Measurements from ENCODE around the gene MAP4K4. TPM values are rescaled to one million over a fixed set of nuclear protein-coding genes. Genes with fewer than 3 reads are reported as not detected.

The MAP4K4 gene
- total RNA-seq, 1 experiment from 2014 or later: 132 TPM

- Histone ChIP-seq H2BK12ac (ENCODE audit: insufficient read length, low read depth, low read length) (no peak overlapping the region), H2BK20ac (ENCODE audit: low read depth, low read length, poor library complexity, severe bottlenecking) (no peak overlapping the region), H3K23me2 (ENCODE audit: insufficient read length, low read depth, low read length, poor library complexity, severe bottlenecking) (no peaks in the 10 kb centered on the region), H3K79me1 (ENCODE audit: insufficient read depth, low read depth, low read length, poor library complexity, severe bottlenecking) (peaks cover 6% of the 10 kb centered on the region), H3K23ac (ENCODE audit: insufficient read length, low read depth, low read length) (no peak overlapping the region), H3K4ac (ENCODE audit: low read depth, low read length) (no peak overlapping the region), H4K8ac (replicated peaks; ENCODE audit: insufficient read length, low read depth, low read length) (no peak overlapping the region), H3K9me3 (ENCODE audit: control insufficient read depth, low read depth, low read length) (no peaks in the 10 kb centered on the region), H3K14ac (ENCODE audit: insufficient read depth, low read length) (no peak overlapping the region), H4K91ac (ENCODE audit: insufficient read length, low read depth, low read length) (no peak overlapping the region), H3K79me2 (ENCODE audit: insufficient read depth, low read length) (peaks cover 51% of the 10 kb centered on the region; the same call in 1 of the 2 replicates), H3K4me2 (ENCODE audit: insufficient read depth, insufficient read length, low read length) (no peak overlapping the region), H2BK5ac (ENCODE audit: insufficient read length, low read length) (no peak overlapping the region), H3T11ph (ENCODE audit: low read length) (no peak overlapping the region), H3K27me3 (ENCODE audit: insufficient read depth, low read length) (no peaks in the 10 kb centered on the region), H3K18ac (ENCODE audit: insufficient read length, low read depth, low read length) (no peak overlapping the region), H3K56ac (ENCODE audit: insufficient read length, low read depth, low read length) (no peak overlapping the region), H2AFZ (ENCODE audit: low read length) (no peak overlapping the region), H3K9ac (ENCODE audit: extremely low read depth, insufficient read length, low read length) (no peak overlapping the region), H4K5ac (ENCODE audit: insufficient read length, low read depth, low read length) (no peak overlapping the region), H2BK15ac (ENCODE audit: low read depth, low read length) (no peak overlapping the region), H2BK120ac (ENCODE audit: low read depth, low read length, poor library complexity, severe bottlenecking) (no peak overlapping the region), H2AK5ac (ENCODE audit: insufficient read length, low read length) (no peak overlapping the region), H3K4me1 (ENCODE audit: insufficient read depth, low read length) (peaks cover 10% of the 10 kb centered on the region), H3K27ac (ENCODE audit: insufficient read length, low read depth, low read length) (no peak overlapping the region), H4K20me1 (ENCODE audit: control insufficient read depth, insufficient read depth, insufficient read length) (no peaks in the 10 kb centered on the region)
- WGBS (ENCODE audit: extremely low coverage, insufficient read length, low lambda C conversion rate): no CpG with 5 or more reads among the region's 9 CpGs
- TF ChIP-seq CTCF (conservative IDR thresholded peaks at IDR 0.05): no peak
- no peak for DNase-seq
- peak overlapping the region; percentile 64 to 79 (median 66); a peak in 5 of 7 replicates for H3K27ac Mint-ChIP-seq
- H3K36me3 Mint-ChIP-seq (ENCODE audit: insufficient read depth in 1 of 3, low read depth in 3 of 3): no peaks in the 10 kb centered on the region; a peak in 1 of 7 replicates
- H3K9me3 Mint-ChIP-seq: no peaks in the 10 kb centered on the region
- no peaks in the 10 kb centered on the region for H3K27me3 Mint-ChIP-seq (ENCODE audit: low read depth)
- no peak overlapping the region for H3K4me3 Mint-ChIP-seq
- peaks cover 66 to 67% of the 10 kb centered on the region in 2 experiments for H3K4me1 Mint-ChIP-seq
Measured at GRCh38 chr2:101734505-101735165, 37.1 kb downstream of the MAP4K4 start.

Data from H9 (cell line).